Epithelial cell of esophagus (primary cell): ENCODE data around the gene COMT.
A peak's percentile ranks its signal among the peaks of the same experiment; 100 is the strongest.

Source experiments
- DNase-seq: peaks from one replicate; pipeline ENCODE4 v3.0.0; 2010; ENCODE audit warnings: low read depth
- H3K4me3 ChIP-seq: 2 replicates; pipeline ENCODE4 v1.5.1; 2011; ENCODE audit warnings: mild to moderate bottlenecking, low read length, control low read depth
- CTCF ChIP-seq: IDR thresholded peaks from 2 replicates; pipeline ENCODE4 v1.5.1; 2011; ENCODE audit warnings: low read depth, mild to moderate bottlenecking, low read length, control low read depth, inconsistent platforms; ENCODE audit not compliant: insufficient read depth; ENCODE audit errors: missing control alignments

COMT gene

GRCh38 chr22:19969141-19969928, 27.8 kb downstream of the COMT start:
- no peak for TF ChIP-seq CTCF
- DNase-seq: no peak
- H3K4me3 ChIP-seq: no peak overlapping the region

- DNase-seq: no peak
- TF ChIP-seq CTCF: no peak
- no peak overlapping the region for H3K4me3 ChIP-seq
Measured at GRCh38 chr22:19970031-19970478, 28.5 kb downstream of the COMT start.

GRCh38 chr22:19970479-19971275, 29.1 kb downstream of the COMT start:
- no peak overlapping the region for H3K4me3 ChIP-seq
- DNase-seq: peak; percentile 59
- TF ChIP-seq CTCF: peak; percentile 87

- TF ChIP-seq CTCF: no peak
- DNase-seq: no peak
- no peak overlapping the region for H3K4me3 ChIP-seq
Measured at GRCh38 chr22:19971276-19972124, 29.9 kb downstream of the COMT start.

- no peak for DNase-seq
- TF ChIP-seq CTCF: no peak
- H3K4me3 ChIP-seq: no peak overlapping the region
Measured at GRCh38 chr22:19972251-19972650, 30.7 kb downstream of the COMT start.

- no peak overlapping the region for H3K4me3 ChIP-seq
- DNase-seq: no peak
- TF ChIP-seq CTCF: no peak
Measured at GRCh38 chr22:19972652-19973550, 31.3 kb downstream of the COMT start.
